HepG2 (cell line): Measurements from ENCODE around the gene GSTA1. TPM values are rescaled to one million over a fixed set of nuclear protein-coding genes. Genes with fewer than 3 reads are reported as not detected.
A peak's percentile ranks its signal among the peaks of the same experiment; 100 is the strongest.

Experiments used
- HIC2 ChIP-seq: sonication (generic); formaldehyde crosslinking; IDR thresholded peaks from 2 replicates; pipeline ENCODE4 v1.9.0; 2022; ENCODE audit warnings: low read depth, missing genetic modification reagents
- NFATC3 ChIP-seq: sonication (generic); formaldehyde crosslinking; IDR thresholded peaks from 2 replicates; pipeline ENCODE4 v1.5.1; 2020; ENCODE audit warnings: mild to moderate bottlenecking, missing genetic modification reagents
- TCF7L2 ChIP-seq: IDR thresholded peaks from 2 replicates; pipeline ENCODE4 v1.6.1; 2011; ENCODE audit warnings: mild to moderate bottlenecking, low read depth, low read length, moderate library complexity
- WIZ ChIP-seq: sonication (generic); formaldehyde crosslinking; IDR thresholded peaks from 2 replicates; pipeline ENCODE4 v1.5.1; 2020; ENCODE audit warnings: mild to moderate bottlenecking, missing genetic modification reagents
- ZFP36L1 ChIP-seq: sonication (generic); formaldehyde crosslinking; IDR thresholded peaks from 2 replicates; pipeline ENCODE4 v1.8.0; 2022; ENCODE audit warnings: mild to moderate bottlenecking, missing genetic modification reagents, moderate library complexity
- ZFP62 ChIP-seq: sonication (generic); formaldehyde crosslinking; IDR thresholded peaks from 2 replicates; pipeline ENCODE4 v1.4.0; 2020; ENCODE audit warnings: missing genetic modification reagents
- ZKSCAN1 ChIP-seq: fragments of 150-350 bp; IDR thresholded peaks from 2 replicates; pipeline ENCODE4 v1.6.1; 2014; ENCODE audit warnings: low read length
- ZNF343 ChIP-seq: sonication (generic); formaldehyde crosslinking; IDR thresholded peaks from 2 replicates; pipeline ENCODE4 v1.4.0; 2020; ENCODE audit warnings: mild to moderate bottlenecking, missing genetic modification reagents
- ZNF652 ChIP-seq: IDR thresholded peaks from 2 replicates; pipeline ENCODE4 v1.6.1; 2016; ENCODE audit warnings: low read depth, borderline replicate concordance
- ZNF788 ChIP-seq: sonication (generic); formaldehyde crosslinking; IDR thresholded peaks from 2 replicates; pipeline ENCODE4 v1.5.0; 2020; ENCODE audit warnings: mild to moderate bottlenecking, missing genetic modification reagents, borderline replicate concordance
- polyA plus RNA-seq, 8 experiments: library from polyadenylated mRNA; depleted of rRNA in 3 of 8; stranded (reverse) in 7 of 8; unstranded in 1 of 8; fragments of >200 nt; fragmentation: Illumina TruSeq in 4 of 8; extraction: Trizol in 4 of 8; gene quantifications; 2 replicates each; pipeline versions ENCODE4 v1.2.1 to v1.2.3, GENCODE V29; 2011 to 2016; ENCODE audit warnings: low read depth in 4 of 8, missing spikeins in 1 of 8, mixed read lengths in 1 of 8; ENCODE audit not compliant: insufficient read depth in 1 of 8
- total RNA-seq, 5 experiments: library from RNA; depleted of rRNA; stranded (reverse); fragments of >200 nt; fragmentation: Illumina TruSeq; extraction: Trizol; gene quantifications; 2 replicates each; pipeline ENCODE4 v1.2.3, GENCODE V29; 2016; ENCODE audit warnings: low read depth in 1 of 5
- TF ChIP-seq, protein P1 (sequence below): sonication (generic); formaldehyde crosslinking; IDR thresholded peaks from 2 replicates; pipeline ENCODE4 v1.4.0; 2020; ENCODE audit warnings: mild to moderate bottlenecking, missing genetic modification reagents
- TF ChIP-seq, protein P2 (sequence below): IDR thresholded peaks from 2 replicates; pipeline ENCODE4 v1.4.0; 2020; ENCODE audit warnings: mild to moderate bottlenecking, missing genetic modification reagents
- TF ChIP-seq, protein P3 (sequence below): IDR thresholded peaks from 2 replicates; pipeline ENCODE4 v1.6.1; 2016; ENCODE audit warnings: missing biosample characterization, missing genetic modification reagents, low read depth

GSTA1 gene
- total and polyA plus RNA-seq, 2 of the 13 experiments (the other 11 are each of a cell fraction or from before 2014, with no cell fraction given), result 6.2 to 282 TPM

DNA sequence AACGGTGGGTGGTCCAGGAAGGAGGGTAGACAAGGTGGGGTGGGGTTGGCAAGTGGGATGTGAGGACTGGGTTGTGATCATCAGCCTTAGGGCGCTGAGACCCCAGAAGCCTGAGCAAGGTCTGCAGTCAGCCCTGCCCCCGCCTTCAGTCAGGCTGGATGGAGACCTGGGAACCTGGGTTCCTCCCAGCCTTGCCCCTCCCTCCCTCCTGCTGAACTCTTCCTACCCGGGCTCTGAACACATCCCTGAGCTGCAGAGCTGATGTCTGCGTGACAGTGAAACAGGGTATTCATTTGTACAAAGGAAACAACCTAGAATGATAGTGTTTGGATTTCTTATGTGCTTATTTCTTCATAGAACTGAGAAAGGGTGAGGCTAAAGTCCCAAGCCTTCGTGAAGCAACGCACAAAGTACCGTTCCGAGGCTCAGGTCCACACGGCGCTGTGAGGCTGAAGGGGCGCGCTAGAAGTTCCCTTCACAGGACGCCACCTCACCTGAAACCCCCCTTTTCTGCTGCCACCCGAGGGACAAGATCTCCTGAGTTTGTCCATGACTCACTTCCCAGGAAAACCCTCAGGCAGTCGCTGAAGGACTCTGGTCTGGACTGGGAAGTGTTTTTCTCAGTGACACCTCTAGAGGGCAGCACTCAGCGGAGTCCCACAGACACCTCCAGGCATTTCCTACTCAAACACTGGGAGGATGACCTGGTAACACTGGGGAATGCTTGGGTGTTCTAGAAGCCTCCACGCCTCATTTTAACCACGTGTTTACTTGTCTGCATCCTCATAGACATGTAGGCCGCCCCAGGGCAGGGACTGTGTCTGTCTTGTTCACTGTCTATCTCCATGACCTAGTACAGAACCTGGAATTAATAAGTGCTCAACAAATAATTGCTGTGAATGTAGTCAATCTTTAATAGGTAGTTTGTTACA lies 35.8 kb upstream of the GSTA1 start (continued):
- TF ChIP-seq, protein P1, sequence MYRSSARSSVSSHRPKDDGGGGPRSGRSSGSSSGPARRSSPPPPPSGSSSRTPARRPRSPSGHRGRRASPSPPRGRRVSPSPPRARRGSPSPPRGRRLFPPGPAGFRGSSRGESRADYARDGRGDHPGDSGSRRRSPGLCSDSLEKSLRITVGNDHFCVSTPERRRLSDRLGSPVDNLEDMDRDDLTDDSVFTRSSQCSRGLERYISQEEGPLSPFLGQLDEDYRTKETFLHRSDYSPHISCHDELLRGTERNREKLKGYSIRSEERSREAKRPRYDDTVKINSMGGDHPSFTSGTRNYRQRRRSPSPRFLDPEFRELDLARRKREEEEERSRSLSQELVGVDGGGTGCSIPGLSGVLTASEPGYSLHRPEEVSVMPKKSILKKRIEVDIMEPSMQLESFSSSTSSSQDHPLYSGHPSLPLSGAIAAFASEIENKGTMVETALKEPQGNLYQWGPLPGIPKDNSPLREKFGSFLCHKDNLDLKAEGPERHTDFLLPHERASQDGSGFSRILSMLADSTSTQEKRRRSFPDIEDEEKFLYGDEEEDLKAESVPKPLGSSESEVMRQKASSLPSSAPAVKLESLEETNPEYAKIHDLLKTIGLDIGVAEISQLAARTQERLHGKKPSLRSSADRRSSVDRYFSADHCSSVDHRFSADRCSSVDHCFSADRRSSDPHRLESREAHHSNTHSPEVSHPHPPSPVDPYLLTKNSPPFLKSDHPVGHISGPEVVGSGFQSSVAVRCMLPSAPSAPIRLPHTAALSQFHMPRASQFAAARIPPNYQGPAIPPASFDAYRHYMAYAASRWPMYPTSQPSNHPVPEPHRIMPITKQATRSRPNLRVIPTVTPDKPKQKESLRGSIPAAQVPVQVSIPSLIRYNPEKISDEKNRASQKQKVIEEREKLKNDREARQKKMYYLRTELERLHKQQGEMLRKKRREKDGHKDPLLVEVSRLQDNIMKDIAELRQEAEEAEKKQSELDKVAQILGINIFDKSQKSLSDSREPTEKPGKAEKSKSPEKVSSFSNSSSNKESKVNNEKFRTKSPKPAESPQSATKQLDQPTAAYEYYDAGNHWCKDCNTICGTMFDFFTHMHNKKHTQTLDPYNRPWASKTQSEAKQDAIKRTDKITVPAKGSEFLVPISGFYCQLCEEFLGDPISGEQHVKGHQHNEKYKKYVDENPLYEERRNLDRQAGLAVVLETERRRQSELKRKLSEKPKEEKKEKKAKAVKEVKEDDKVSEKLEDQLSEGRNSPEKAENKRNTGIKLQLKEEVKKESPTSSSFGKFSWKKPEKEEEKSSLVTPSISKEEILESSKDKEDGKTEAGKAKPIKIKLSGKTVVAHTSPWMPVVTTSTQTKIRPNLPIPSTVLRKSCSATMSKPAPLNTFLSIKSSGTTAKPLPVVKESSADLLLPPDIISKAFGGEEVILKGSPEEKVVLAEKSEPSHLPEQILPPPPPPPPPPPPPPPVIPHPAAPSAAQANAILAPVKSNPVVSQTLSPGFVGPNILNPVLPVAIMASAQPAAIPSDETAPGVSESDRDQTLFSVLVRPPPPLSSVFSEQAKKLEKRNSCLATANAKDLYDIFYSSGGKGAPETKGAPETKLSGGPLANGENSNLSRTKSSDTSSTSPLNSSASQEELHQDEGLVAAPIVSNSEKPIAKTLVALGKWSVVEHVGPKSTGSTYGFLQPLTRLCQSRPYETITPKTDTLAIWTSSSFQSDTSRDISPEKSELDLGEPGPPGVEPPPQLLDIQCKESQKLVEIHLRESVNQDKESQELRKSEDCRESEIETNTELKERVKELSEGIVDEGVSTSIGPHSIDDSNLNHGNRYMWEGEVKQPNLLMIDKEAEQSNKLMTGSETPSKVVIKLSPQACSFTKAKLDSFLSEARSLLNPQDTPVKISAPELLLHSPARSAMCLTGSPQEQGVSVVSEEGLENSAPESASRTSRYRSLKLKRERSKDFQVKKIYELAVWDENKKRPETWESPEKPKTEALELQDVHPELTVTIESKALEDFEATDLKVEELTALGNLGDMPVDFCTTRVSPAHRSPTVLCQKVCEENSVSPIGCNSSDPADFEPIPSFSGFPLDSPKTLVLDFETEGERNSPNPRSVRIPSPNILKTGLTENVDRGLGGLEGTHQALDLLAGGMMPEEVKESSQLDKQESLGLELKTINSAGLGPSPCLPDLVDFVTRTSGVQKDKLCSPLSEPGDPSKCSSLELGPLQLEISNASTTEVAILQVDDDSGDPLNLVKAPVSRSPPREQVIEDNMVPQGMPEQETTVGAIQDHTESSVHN (CRISPR knock-in tag), result no peak
- TF ChIP-seq, protein P2, sequence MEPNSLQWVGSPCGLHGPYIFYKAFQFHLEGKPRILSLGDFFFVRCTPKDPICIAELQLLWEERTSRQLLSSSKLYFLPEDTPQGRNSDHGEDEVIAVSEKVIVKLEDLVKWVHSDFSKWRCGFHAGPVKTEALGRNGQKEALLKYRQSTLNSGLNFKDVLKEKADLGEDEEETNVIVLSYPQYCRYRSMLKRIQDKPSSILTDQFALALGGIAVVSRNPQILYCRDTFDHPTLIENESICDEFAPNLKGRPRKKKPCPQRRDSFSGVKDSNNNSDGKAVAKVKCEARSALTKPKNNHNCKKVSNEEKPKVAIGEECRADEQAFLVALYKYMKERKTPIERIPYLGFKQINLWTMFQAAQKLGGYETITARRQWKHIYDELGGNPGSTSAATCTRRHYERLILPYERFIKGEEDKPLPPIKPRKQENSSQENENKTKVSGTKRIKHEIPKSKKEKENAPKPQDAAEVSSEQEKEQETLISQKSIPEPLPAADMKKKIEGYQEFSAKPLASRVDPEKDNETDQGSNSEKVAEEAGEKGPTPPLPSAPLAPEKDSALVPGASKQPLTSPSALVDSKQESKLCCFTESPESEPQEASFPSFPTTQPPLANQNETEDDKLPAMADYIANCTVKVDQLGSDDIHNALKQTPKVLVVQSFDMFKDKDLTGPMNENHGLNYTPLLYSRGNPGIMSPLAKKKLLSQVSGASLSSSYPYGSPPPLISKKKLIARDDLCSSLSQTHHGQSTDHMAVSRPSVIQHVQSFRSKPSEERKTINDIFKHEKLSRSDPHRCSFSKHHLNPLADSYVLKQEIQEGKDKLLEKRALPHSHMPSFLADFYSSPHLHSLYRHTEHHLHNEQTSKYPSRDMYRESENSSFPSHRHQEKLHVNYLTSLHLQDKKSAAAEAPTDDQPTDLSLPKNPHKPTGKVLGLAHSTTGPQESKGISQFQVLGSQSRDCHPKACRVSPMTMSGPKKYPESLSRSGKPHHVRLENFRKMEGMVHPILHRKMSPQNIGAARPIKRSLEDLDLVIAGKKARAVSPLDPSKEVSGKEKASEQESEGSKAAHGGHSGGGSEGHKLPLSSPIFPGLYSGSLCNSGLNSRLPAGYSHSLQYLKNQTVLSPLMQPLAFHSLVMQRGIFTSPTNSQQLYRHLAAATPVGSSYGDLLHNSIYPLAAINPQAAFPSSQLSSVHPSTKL (CRISPR knock-in tag), result peak; percentile 51
- peak; percentile 11; the same call in 1 of the 2 replicates for TF ChIP-seq ZNF652 (CRISPR knock-in tag)
- TF ChIP-seq WIZ (CRISPR knock-in tag), result no peak
- no peak for TF ChIP-seq HIC2 (CRISPR knock-in tag)
- TF ChIP-seq TCF7L2, result no peak
- TF ChIP-seq, protein P3, sequence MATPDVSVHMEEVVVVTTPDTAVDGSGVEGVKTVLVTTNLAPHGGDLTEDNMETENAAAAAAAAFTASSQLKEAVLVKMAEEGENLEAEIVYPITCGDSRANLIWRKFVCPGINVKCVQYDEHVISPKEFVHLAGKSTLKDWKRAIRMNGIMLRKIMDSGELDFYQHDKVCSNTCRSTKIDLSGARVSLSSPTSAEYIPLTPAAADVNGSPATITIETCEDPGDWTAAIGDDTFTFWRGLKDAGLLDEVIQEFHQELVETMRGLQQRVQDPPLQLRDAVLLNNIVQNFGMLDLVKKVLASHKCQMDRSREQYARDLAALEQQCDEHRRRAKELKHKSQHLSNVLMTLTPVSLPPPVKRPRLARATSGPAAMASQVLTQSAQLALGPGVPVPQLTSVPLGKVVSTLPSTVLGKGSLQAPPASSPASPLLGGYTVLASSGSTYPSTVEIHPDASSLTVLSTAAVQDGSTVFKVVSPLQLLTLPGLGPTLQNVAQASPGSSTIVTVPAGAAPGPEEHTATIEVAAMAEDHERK, result no peak
- no peak for TF ChIP-seq ZNF788
- no peak for TF ChIP-seq ZNF343 (CRISPR knock-in tag)
- peak; percentile 56; the same call in 1 of the 2 replicates for TF ChIP-seq ZFP36L1 (CRISPR knock-in tag)
- no peak for TF ChIP-seq ZFP62
- no peak for TF ChIP-seq NFATC3 (CRISPR knock-in tag)
- no peak for TF ChIP-seq ZKSCAN1
